Stimulated activated naive B cell treated with anti-CD40 and anti-IgM and Interleukin-4, amounts not matched to agents 10 μg/mL and 1 μg/mL and 100 μg/mL, for 72 hours (primary cell): Measurements from ENCODE around the gene ANK3.
A peak's percentile ranks its signal among the peaks of the same experiment; 100 is the strongest.

Experiments used
- ATAC-seq, 2 donors: fragments of 150-1000 bp; cut with Tn5 transposase; replicated peaks; 2 replicates each; pipeline ENCODE4 v1.10.0; 2021; ENCODE audit warnings: moderate library complexity in 1 of 2
- DNase-seq: peaks from one replicate; pipeline ENCODE4 v3.0.0; 2021
- H3K27ac Mint-ChIP-seq: one replicate; pipeline ENCODE4 v1.8.0; 2022; ENCODE audit warnings: mild to moderate bottlenecking, mixed read lengths
- H3K27me3 Mint-ChIP-seq, 2 donors: one replicate each; pipeline ENCODE4 v1.8.0; 2022; ENCODE audit warnings: mixed read lengths in 2 of 2
- H3K36me3 Mint-ChIP-seq, 2 donors: one replicate each; pipeline ENCODE4 v1.8.0; 2022; ENCODE audit warnings: mixed read lengths in 2 of 2, mild to moderate bottlenecking in 1 of 2
- H3K4me1 Mint-ChIP-seq, 2 donors: one replicate each; pipeline ENCODE4 v1.8.0; 2022; ENCODE audit warnings: mixed read lengths in 2 of 2, mild to moderate bottlenecking in 1 of 2
- H3K4me3 Mint-ChIP-seq, 2 donors: one replicate each; pipeline ENCODE4 v1.8.0; 2022; ENCODE audit warnings: mild to moderate bottlenecking in 2 of 2, mixed read lengths in 2 of 2, moderate library complexity in 1 of 2
- H3K9me3 Mint-ChIP-seq, 2 donors: one replicate each; pipeline ENCODE4 v1.8.0; 2022; ENCODE audit warnings: mixed read lengths in 2 of 2, mild to moderate bottlenecking in 1 of 2

ANK3 gene

DNA sequence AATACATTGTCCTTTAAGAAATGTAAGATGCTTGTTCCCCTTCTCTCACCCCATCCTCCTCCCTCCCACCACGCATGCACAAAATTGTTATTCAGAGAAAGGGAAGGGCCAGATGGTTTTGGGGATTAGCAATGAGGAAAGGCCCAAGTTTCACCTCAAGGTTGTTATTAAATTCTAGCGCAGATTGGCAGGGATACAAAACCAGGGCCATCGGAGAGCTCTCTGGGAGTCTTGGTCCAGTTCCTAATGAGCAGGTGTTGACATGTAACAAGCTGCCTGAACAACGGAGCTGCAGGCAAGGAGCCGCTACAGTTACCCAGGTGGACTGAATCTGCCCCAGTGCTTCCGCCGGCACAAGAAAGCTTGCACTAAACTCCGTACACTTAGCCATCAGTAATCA, 9.7 kb upstream of the ANK3 start:
- no peaks in the 10 kb centered on the region for H3K36me3 Mint-ChIP-seq
- no peak overlapping the region for H3K27ac Mint-ChIP-seq
- H3K27me3 Mint-ChIP-seq, result peaks cover 0 to 5% of the 10 kb centered on the region in 2 donors
- no peak for DNase-seq
- no peak overlapping the region for H3K4me3 Mint-ChIP-seq
- ATAC-seq, result no peak
- H3K4me1 Mint-ChIP-seq, result peaks cover 4 to 5% of the 10 kb centered on the region in 2 donors
- H3K9me3 Mint-ChIP-seq, result peaks cover 0 to 3% of the 10 kb centered on the region in 2 donors

- Mint-ChIP-seq H3K9me3 (peaks cover 0 to 3% of the 10 kb centered on the region in 2 donors), H3K4me1 (peaks cover 6 to 11% of the 10 kb centered on the region in 2 donors), H3K27me3 (peaks cover 0 to 5% of the 10 kb centered on the region in 2 donors), H3K36me3 (no peaks in the 10 kb centered on the region), H3K4me3 (no peak overlapping the region), H3K27ac (no peak overlapping the region)
- ATAC-seq (no peak), DNase-seq (no peak)
These were observed 8.1 kb upstream of the ANK3 start for GRCh38 chr10:60397792-60398191.

DNA sequence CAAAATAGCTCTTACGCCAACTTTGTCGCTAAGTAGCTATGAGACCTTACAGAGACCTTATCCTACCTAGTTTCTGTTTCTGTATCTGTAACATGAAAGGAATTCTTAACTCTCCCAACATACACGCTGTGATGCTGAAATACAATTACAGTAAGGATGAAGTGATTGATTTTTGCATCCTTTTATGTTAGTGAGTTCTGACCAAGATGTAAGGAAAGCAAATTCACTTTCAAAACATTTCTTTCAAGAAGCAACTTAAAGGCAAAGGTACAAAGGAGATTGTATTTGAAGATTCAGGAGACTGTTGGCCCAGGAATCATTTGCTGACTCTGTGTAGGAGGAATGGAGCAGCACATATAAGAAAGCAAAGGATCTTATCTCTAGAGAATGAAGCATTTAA, 7.1 kb upstream of the ANK3 start:
- no peak overlapping the region for H3K4me3 Mint-ChIP-seq
- no peak for ATAC-seq
- H3K27ac Mint-ChIP-seq, result no peak overlapping the region
- H3K36me3 Mint-ChIP-seq, result no peaks in the 10 kb centered on the region
- no peaks in the 10 kb centered on the region for H3K9me3 Mint-ChIP-seq
- H3K4me1 Mint-ChIP-seq, result peaks cover 6 to 11% of the 10 kb centered on the region in 2 donors
- DNase-seq, result no peak
- H3K27me3 Mint-ChIP-seq, result peaks cover 0 to 5% of the 10 kb centered on the region in 2 donors

- Mint-ChIP-seq H3K4me1 (peaks cover 6 to 11% of the 10 kb centered on the region in 2 donors), H3K9me3 (no peaks in the 10 kb centered on the region)
These were observed 6.0 kb upstream of the ANK3 start for GRCh38 chr10:60395711-60396110.

GRCh38 chr10:60394446-60394845, 4.8 kb upstream of the ANK3 start:
- ATAC-seq, result peak; percentile 84 to 90
- H3K27me3 Mint-ChIP-seq, result peaks cover 0 to 5% of the 10 kb centered on the region in 2 donors
- peaks cover 8 to 13% of the 10 kb centered on the region in 2 donors for H3K4me1 Mint-ChIP-seq
- no peak for DNase-seq
- no peaks in the 10 kb centered on the region for H3K36me3 Mint-ChIP-seq
- H3K27ac Mint-ChIP-seq, result peak overlapping the region; percentile 71
- no peaks in the 10 kb centered on the region for H3K9me3 Mint-ChIP-seq
- H3K4me3 Mint-ChIP-seq, result no peak overlapping the region

More at GRCh38 chr10:60395711-60396110, 6.0 kb upstream of the ANK3 start:
- Mint-ChIP-seq H3K27me3 (peaks cover 0 to 5% of the 10 kb centered on the region in 2 donors), H3K27ac (no peak overlapping the region), H3K36me3 (no peaks in the 10 kb centered on the region), H3K4me3 (no peak overlapping the region)
- no peak for ATAC-seq
- DNase-seq, result no peak

DNA sequence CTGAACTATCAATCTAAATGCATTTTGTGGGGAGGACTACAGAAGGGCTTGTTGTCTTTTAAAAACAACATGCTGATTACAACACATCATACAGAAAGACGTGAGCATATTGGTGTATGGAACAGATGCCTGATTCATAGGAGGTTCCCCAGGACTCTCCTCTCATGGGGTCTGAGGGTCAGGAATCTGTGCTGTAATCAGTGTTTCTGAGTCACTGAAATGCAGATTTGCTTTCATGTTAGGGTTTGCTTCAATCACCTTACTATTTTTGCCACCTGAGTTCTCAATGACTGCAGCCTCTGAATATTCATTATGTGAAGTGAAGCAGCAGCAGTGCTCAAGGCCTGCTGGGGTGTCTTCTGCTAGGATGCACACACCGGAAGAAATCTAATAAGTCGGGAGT, 550 bp upstream of the ANK3 start:
- DNase-seq, result no peak
- no peak overlapping the region for H3K27ac Mint-ChIP-seq
- H3K27me3 Mint-ChIP-seq, result no peaks in the 10 kb centered on the region
- no peak overlapping the region for H3K4me3 Mint-ChIP-seq
- peaks cover 20 to 33% of the 10 kb centered on the region in 2 donors for H3K4me1 Mint-ChIP-seq
- ATAC-seq, result no peak
- no peaks in the 10 kb centered on the region for H3K9me3 Mint-ChIP-seq
- no peaks in the 10 kb centered on the region for H3K36me3 Mint-ChIP-seq

DNA sequence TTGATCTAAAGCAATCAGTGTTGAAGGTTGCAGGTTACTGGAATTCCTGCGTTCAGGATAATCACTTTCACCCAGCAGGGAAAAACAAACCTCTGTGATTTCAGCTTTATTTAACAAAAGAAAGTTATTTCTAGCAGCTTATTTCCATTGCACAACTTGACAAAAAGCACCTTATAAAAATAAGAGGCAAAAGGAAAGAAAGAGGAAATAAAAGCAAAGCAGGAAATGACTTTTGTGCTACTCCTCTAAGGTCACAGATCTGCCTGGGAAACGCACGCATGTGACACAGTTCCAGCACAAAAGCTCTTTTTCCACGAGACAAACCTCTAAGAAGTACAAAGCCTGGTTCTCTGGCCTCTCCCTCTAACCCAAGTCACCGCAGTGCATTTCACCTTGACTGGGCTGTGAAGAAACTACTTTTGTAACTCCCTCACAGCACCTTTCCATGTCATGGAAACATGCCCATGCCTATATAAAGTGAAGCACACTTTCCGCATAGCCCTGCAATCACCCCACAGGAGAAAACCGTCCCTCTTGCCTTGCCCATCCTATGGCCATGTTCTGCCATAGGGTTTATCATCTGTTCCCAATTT, 870 bp downstream of the ANK3 start:
- Mint-ChIP-seq H3K36me3 (no peaks in the 10 kb centered on the region), H3K27ac (peak overlapping the region; percentile 72), H3K9me3 (no peaks in the 10 kb centered on the region), H3K4me3 (peak overlapping the region; percentile 9 to 10), H3K27me3 (peaks cover 0 to 5% of the 10 kb centered on the region in 2 donors), H3K4me1 (peaks cover 18 to 24% of the 10 kb centered on the region in 2 donors)
- peak; percentile 21 for DNase-seq
- peak; percentile 75 to 85 for ATAC-seq

- DNase-seq, result no peak
- Mint-ChIP-seq H3K4me3 (no peak overlapping the region), H3K36me3 (no peaks in the 10 kb centered on the region), H3K4me1 (peaks cover 18 to 22% of the 10 kb centered on the region in 2 donors), H3K9me3 (no peaks in the 10 kb centered on the region), H3K27ac (peak overlapping the region; percentile 72), H3K27me3 (peaks cover 0 to 5% of the 10 kb centered on the region in 2 donors)
- ATAC-seq, result no peak
These were observed 1.5 kb downstream of the ANK3 start for GRCh38 chr10:60388116-60388625.

DNA sequence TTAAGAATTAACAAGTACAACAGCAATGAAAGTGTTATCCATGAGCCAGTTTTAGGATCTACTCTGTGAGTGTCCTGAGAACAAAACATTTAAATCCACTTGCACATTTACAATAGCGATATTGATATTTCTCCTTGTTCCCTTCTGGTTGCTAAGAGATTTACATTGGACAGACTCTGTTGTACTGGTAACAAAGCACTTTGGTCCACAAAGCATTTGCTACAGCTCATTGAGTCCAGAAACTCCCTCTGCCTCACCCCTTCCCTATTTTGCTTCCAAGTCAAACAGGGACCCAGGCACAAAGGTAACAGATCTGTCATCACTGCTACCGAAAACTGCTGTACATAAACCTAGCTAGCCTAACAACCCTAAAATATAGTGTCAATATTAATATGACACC, 2.1 kb downstream of the ANK3 start:
- Mint-ChIP-seq H3K36me3 (no peaks in the 10 kb centered on the region), H3K27me3 (peaks cover 0 to 5% of the 10 kb centered on the region in 2 donors), H3K4me3 (no peak overlapping the region), H3K9me3 (no peaks in the 10 kb centered on the region), H3K27ac (no peak overlapping the region), H3K4me1 (peaks cover 18 to 22% of the 10 kb centered on the region in 2 donors)
- DNase-seq (no peak), ATAC-seq (peak; percentile 55 to 80)

DNA sequence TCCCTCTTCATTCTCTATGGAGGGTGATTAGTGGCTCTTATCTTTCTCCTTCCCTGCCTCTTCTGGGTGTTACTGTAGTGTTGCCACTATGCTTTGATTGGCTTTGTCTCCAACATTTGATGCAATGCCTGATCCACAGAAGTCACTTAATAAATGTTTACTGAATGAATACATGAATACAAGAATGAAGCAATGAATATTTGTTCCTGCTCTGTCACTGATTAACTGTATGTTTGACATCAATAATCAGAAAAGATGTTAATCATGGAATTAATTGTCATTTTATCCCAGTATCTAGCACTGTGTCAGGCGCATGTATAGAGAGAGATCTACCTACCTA, 4.3 kb downstream of the ANK3 start:
- ATAC-seq (no peak), DNase-seq (no peak)
- Mint-ChIP-seq H3K9me3 (no peaks in the 10 kb centered on the region), H3K27me3 (peaks cover 0 to 5% of the 10 kb centered on the region in 2 donors), H3K4me1 (peaks cover 21 to 28% of the 10 kb centered on the region in 2 donors), H3K36me3 (no peaks in the 10 kb centered on the region), H3K27ac (peak overlapping the region; percentile 20), H3K4me3 (no peak overlapping the region)

DNA sequence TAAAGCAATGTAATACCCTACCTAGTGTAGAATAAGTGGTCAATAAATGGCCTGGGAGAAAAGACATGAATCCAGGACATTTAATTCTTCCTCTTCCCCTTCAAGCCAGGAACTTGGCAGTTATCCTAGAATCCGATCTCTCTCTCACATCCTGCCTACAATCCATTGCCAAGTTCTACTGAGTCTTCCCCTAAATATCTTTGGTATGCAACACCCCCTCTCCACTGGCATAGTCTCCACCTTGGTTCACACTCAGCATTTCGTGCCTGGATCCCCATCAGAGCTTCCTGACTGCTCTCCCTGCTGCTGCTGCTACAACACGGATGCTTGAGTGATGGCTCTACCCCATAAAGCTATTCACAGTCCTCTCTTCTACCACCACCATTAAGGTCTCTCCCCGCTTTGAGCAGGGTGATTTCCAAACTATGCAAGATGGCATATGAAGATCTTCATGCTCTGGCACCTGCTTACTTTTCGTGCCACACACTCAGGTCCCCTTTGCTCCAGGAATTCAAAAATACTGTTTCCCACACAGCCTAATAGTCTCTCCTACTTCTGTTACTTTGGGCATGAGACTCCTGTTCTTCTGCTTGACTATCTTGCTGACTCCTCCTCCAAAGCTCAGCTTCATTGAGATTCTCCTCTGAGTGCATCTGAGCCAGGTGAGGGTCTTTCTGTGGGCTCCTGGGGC, 4.8 kb downstream of the ANK3 start:
- DNase-seq, result no peak
- Mint-ChIP-seq H3K27me3 (peaks cover 0 to 5% of the 10 kb centered on the region in 2 donors), H3K9me3 (no peaks in the 10 kb centered on the region), H3K4me1 (peaks cover 19 to 28% of the 10 kb centered on the region in 2 donors), H3K27ac (peak overlapping the region; percentile 20), H3K36me3 (no peaks in the 10 kb centered on the region), H3K4me3 (no peak overlapping the region)
- no peak for ATAC-seq

DNA sequence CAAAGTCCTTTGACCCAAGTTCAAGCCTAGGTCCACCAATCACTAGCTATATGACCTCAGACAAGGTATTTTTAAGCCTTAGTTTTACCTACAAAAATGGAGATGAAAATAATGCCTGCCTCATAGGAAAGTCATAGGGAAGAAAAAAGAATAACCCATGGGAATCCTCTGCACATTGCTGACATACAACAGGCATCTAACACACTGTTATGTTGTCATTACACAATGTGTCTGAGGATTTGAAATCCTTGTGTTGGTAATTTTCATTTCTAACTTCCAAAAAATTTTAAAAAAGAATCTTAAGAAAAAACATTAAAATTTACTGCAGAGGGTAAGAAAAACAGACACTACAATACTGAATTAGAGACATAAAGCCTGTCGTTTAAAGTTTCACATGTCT, 5.7 kb downstream of the ANK3 start:
- H3K27ac Mint-ChIP-seq, result no peak overlapping the region
- DNase-seq, result no peak

DNA sequence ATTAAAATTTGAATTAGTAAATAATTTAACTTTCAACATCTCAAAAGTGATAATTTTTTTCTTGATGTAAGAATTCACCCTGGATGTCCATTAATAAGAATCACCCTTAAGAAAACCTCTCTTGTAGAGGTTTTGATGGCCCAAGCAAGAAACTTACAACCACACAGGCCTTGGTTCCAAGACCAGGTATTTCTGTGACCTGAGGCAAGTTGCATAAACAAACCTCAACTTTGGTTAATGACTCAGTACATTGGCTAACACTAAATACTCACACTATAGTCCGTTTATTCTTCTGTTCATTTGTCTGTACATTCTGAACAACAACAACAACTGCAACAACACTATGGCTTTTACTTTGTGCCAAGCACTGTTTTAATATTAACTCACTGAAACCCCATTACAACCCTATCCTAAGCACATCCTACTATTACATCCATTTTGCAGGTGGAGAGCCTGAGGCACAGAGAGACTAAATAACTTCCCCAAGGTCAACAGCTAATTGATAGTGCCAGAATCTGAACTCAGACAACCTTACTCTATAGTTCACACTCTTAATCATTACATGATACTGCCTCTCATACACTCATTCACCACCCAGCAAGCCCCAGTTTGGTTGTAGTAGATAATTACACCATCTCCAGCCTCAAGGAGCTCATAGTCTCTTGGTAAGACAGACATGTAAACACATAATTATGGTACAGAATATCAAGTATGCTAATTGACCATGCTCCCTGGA, 6.6 kb downstream of the ANK3 start:
- H3K36me3 Mint-ChIP-seq, result no peaks in the 10 kb centered on the region
- H3K4me1 Mint-ChIP-seq, result peaks cover 9 to 13% of the 10 kb centered on the region in 2 donors
- ATAC-seq, result no peak
- DNase-seq, result no peak
- H3K27me3 Mint-ChIP-seq, result peaks cover 0 to 5% of the 10 kb centered on the region in 2 donors
- H3K4me3 Mint-ChIP-seq, result no peak overlapping the region
- no peaks in the 10 kb centered on the region for H3K9me3 Mint-ChIP-seq
- no peak overlapping the region for H3K27ac Mint-ChIP-seq

More for the DNA sequence above, 5.7 kb downstream of the ANK3 start:
- no peaks in the 10 kb centered on the region for H3K9me3 Mint-ChIP-seq
- ATAC-seq, result no peak
- no peak overlapping the region for H3K4me3 Mint-ChIP-seq
- peaks cover 0 to 5% of the 10 kb centered on the region in 2 donors for H3K27me3 Mint-ChIP-seq
- no peaks in the 10 kb centered on the region for H3K36me3 Mint-ChIP-seq
- H3K4me1 Mint-ChIP-seq, result peaks cover 15 to 22% of the 10 kb centered on the region in 2 donors

GRCh38 chr10:60380781-60381180, 8.9 kb downstream of the ANK3 start:
- Mint-ChIP-seq H3K4me3 (no peak overlapping the region), H3K9me3 (no peaks in the 10 kb centered on the region), H3K36me3 (no peaks in the 10 kb centered on the region), H3K4me1 (peaks cover 6% of the 10 kb centered on the region in 2 donors), H3K27me3 (peaks cover 0 to 5% of the 10 kb centered on the region in 2 donors), H3K27ac (no peak overlapping the region)
- DNase-seq (no peak), ATAC-seq (no peak)
